HUDEP-2 (cell line): ENCODE results near the gene TMEM98.
"Not testable (repeated sequence)": the region's sequence is repeated elsewhere in the genome, so short reads cannot be mapped to it uniquely, and the experiment has no call there.

Source experiments
- DNase-seq, 76 experiments: peaks; one replicate each; lab custom pipeline; 2025; ENCODE audit not compliant: unreplicated experiment in 76 of 76; lab: John Stamatoyannopoulos, UW

The TMEM98 gene

GRCh38 chr17:32940706-32941390 lies 12.9 kb downstream of the TMEM98 start:
- no peak for DNase-seq

- DNase-seq, result no peak
These were observed 13.6 kb downstream of the TMEM98 start for GRCh38 chr17:32941419-32942032.

- no peak for DNase-seq
These were observed 15.3 kb downstream of the TMEM98 start for GRCh38 chr17:32943206-32943605.

GRCh38 chr17:32943647-32944191 lies 15.8 kb downstream of the TMEM98 start:
- DNase-seq, result no peak

GRCh38 chr17:32944248-32945020 lies 16.5 kb downstream of the TMEM98 start:
- peak in 5 of 76 experiments; percentile 8 to 22 (median 10) for DNase-seq

DNA sequence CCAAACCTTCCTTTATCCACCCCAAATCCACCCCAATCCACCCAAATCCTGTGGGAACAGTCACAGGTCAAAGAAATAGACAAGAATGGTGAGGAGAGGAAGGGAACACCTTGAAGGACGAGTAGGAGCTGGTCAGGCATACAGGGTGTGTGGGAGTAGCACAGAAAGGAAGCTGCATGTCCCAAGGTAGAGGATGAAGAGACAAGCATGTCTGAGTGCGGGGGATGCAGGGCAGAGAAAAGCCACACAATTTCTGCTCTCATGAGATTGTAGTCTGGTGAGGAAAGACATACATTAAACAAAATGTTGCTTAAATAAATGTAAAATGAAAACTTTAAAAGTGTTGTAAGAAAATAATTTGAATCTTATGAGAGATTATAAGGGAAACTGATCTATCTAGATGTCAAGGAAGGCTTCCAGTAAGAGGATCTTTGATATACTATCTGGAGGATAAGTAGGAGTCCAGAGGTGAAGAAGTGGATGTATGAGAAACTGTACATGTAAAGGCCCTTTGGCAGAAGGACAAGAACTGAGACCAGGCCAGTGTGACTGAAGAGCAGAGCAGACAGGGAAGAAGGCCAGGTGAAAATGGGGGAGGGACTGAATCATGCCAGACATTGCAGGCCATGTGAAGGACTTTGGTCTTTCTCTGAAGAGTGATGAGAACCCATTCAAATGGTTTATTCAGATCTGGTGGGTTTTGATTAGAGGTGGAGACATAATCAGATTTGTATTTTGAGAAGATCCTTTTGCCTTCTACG lies 18.6 kb downstream of the TMEM98 start:
- DNase-seq, result peak in 3 of 76 experiments; percentile 11 to 25 (median 15)

DNA sequence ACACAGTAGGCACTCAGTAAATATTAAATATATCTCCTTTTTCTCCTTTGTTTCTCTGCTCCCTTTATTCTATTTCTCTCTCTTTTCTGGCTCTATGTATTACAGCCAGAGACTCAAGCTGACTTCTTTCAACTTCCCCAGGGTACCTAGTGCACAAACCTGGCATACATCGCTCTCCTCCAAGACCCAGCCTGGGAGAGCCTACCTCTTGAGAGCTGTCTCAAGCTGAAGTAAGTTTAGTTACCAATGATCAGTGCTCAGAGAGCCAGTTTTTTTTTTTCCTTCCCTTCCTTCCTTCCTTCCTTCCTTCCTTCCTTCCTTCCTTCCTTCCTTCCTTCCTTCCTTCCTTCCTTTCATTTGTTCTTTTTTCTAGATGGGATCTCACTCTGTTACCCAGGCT lies 19.8 kb downstream of the TMEM98 start:
- no peak for DNase-seq

DNA sequence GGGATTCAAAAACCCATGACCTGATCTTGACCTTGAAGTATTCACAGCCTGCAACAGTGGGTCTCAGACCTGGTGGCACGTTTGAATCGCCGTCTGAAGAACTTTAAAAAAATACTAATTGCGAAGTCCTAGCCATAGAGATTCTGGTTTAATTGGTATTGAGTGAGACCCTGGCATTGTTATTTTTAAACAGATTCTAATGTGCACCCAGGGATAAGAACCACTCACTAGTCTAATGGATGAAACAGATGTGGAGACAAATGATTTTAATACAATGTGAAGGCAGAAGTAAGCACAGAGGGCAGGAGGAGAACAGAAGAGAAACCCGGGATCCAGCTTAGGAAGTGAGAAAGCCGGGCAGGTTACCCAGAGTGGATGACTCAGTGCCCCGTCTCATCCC lies 21.2 kb downstream of the TMEM98 start:
- DNase-seq, result no peak

DNA sequence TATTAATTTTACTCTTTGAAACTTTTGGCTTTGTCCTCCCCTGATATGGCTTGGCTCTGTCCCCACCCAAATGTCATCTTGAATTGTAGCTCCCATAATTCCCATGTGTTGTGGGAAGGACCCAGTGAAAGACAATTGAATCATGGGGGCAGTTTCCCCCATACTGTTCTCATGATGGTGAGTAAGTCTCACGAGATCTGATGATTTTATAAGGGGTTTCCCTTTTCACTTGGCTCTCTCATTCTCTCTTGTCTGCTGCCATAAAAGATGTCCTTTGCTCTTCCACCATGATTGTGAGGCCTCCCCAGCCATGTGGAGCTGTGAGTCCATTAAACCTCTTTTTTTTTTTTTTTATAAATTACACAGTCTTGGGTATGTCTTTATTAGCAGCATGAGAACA lies 24.5 kb downstream of the TMEM98 start:
- not testable (repeated sequence) for DNase-seq

- DNase-seq, result no peak
These were observed 25.1 kb downstream of the TMEM98 start for GRCh38 chr17:32953045-32953444.

DNA sequence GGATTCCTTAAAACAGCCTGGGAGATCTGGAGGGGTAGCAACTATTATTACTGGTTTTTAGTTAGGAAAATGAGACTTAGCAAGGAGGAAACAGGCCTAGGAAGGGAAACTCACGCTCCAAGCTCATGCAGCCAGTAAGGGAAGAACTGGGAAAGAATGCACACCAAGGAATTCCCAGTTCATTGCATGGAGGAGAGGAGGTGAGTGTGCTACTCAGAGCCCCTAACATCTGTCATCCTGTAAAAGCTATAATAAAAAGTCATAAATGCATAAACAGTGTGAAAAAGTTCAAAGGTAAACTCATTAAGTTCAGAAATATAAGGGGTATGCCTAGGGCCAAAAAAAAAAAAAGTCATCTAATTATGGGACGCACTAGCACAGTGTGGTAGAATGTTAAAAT lies 25.9 kb downstream of the TMEM98 start:
- no peak for DNase-seq

- DNase-seq, result no peak
These were observed 26.5 kb downstream of the TMEM98 start for GRCh38 chr17:32954477-32954876.

DNA sequence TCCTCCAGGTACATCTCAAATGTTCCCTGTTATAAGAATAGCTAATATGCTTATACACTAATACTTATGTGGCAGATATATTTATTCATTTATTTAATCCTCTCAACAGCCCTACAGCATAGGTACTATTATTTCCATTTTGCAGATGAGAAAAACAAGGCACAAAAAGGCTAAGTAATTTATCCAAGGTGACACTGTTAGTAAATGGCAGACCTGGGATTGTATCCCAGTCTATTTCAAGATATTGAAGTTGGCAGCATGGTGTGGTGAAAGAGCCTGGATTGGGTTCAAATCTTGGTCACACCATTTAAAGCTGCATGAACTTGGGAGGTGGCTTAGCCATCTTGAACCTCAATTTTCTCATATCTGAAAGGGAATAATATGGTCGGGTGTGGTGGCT lies 27.2 kb downstream of the TMEM98 start:
- no peak for DNase-seq

- no peak for DNase-seq
These were observed 28.5 kb downstream of the TMEM98 start for GRCh38 chr17:32956240-32956970.

- no peak for DNase-seq
These were observed 30.5 kb downstream of the TMEM98 start for GRCh38 chr17:32958418-32958817.

DNA sequence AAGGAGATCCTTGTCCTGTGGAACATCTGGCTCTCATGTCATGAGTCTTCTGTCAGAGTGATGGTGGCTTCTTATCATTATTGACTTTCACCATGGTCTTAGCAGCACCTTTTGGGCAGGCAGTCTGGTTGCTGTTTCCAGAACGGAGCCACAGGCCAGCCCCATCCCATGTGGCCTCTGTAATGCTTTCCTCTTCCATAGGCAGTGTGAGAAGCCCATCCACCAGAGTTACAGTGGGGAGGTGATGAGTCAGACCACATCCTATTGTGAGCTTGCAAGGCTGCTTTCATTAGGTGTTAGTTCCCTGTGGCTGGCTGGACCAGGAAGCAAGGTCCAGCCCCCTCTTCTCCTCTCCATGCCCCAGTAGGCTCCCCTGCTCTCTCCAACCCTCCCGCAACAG lies 32.9 kb downstream of the TMEM98 start:
- DNase-seq, result no peak

DNA sequence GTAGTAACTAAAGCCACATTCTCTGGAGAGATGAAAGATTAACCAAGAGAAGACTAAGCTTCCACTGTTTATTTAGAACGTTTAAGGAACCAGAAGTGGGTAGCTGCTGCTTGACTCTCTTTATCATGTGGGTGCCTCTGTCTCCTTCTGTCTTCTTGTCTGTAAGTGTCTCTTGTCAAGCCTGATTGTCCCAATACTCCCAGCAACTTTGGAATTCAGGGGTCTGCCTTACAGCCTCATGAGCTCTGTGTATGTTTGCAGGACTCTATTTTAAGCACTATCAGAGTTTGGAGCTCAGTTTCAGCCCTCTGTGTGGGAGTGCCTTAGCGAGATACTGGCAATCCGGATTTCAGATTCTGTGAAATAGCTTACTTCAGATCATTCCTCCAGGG lies 34.4 kb downstream of the TMEM98 start:
- DNase-seq, result peak in 17 of 76 experiments; percentile 6 to 53 (median 23)

DNA sequence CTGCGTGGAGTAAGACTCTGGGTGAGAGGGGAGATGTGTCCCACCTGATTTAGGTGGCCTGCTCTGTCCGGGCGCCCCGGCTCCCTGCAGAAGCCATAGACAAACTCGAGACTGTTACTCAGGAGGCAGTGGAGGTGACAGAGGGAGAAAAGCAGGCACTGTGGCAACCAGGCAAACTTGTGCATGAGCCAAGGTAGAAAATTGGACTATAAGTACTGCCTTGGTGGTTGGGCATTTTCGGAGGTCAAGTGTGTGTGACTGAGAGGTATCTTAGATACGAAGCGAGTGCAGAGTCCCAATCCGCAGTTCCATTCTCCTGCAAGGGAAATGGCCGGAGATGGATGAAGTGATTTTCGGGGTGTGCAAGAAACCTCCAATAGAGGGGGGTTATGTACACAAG lies 36.6 kb downstream of the TMEM98 start:
- no peak for DNase-seq

DNA sequence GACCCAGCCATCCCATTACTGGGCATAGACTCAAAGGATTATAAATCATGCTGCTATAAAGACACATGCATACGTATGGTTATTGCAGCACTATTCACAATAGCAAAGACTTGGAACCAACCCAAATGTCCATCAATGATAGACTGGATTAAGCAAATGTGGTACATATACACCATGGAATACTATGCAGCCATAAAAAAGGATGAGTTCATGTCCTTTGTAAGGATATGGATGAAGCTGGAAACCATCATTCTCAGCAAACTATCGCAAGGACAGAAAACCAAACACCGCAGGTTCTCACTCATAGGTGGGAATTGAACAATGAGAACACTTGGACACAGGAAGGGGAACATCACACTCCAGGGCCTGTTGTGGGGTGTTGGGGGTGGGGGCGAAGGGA lies 41.3 kb downstream of the TMEM98 start:
- DNase-seq, result not testable (repeated sequence)

GRCh38 chr17:32970281-32970680 lies 42.3 kb downstream of the TMEM98 start:
- DNase-seq, result peak in 5 of 76 experiments; percentile 4 to 51 (median 41)
